ENCODE data around the gene STAG3. TPM values are rescaled to one million over a fixed set of nuclear protein-coding genes. Genes with fewer than 3 reads are reported as not detected.
A peak's percentile ranks its signal among the peaks of the same experiment; 100 is the strongest.

Gene STAG3
- total RNA-seq, 1 experiment from 2014 or later = 3.1 TPM

- Mint-ChIP-seq H3K36me3 (ENCODE audit: insufficient read depth in 1 of 3, low read depth in 3 of 3) (peaks cover 30 to 39% (median 31%) of the 10 kb centered on the region in 3 experiments; a peak in 6 of 7 replicates), H3K4me3 (peak overlapping the region; percentile 65 to 84), H3K4me1 (peaks cover 50 to 64% of the 10 kb centered on the region in 2 experiments), H3K27ac (peak overlapping the region in 1 of 3 experiments; percentile 36; a peak in 2 of 7 replicates), H3K9me3 (no peaks in the 10 kb centered on the region; a peak in 1 of 5 replicates), H3K27me3 (ENCODE audit: low read depth) (peaks cover 23% of the 10 kb centered on the region)
- Histone ChIP-seq H3K4me2 (ENCODE audit: insufficient read depth, insufficient read length, low read length) (peak overlapping the region; percentile 25), H3K18ac (ENCODE audit: insufficient read length, low read depth, low read length) (no peak overlapping the region), H2BK15ac (ENCODE audit: low read depth, low read length) (no peak overlapping the region), H3K79me1 (ENCODE audit: insufficient read depth, low read depth, low read length, poor library complexity, severe bottlenecking) (no peaks in the 10 kb centered on the region), H4K20me1 (ENCODE audit: control insufficient read depth, insufficient read depth, insufficient read length) (no peaks in the 10 kb centered on the region), H2BK12ac (ENCODE audit: insufficient read length, low read depth, low read length) (no peak overlapping the region), H3K4me1 (ENCODE audit: insufficient read depth, low read length) (peaks cover 10% of the 10 kb centered on the region), H3K9me3 (ENCODE audit: control insufficient read depth, low read depth, low read length) (no peaks in the 10 kb centered on the region), H3K23ac (ENCODE audit: insufficient read length, low read depth, low read length) (no peak overlapping the region), H2BK5ac (ENCODE audit: insufficient read length, low read length) (no peak overlapping the region), H3K79me2 (ENCODE audit: insufficient read depth, low read length) (no peaks in the 10 kb centered on the region; the same call in 1 of the 2 replicates), H2BK120ac (ENCODE audit: low read depth, low read length, poor library complexity, severe bottlenecking) (no peak overlapping the region), H3K23me2 (ENCODE audit: insufficient read length, low read depth, low read length, poor library complexity, severe bottlenecking) (peaks cover 17% of the 10 kb centered on the region), H4K5ac (ENCODE audit: insufficient read length, low read depth, low read length) (no peak overlapping the region), H3K56ac (ENCODE audit: insufficient read length, low read depth, low read length) (no peak overlapping the region), H4K8ac (replicated peaks; ENCODE audit: insufficient read length, low read depth, low read length) (no peak overlapping the region), H3K14ac (ENCODE audit: insufficient read depth, low read length) (no peak overlapping the region), H3K9ac (ENCODE audit: extremely low read depth, insufficient read length, low read length) (no peak overlapping the region), H3K27ac (ENCODE audit: insufficient read length, low read depth, low read length) (no peak overlapping the region), H4K91ac (ENCODE audit: insufficient read length, low read depth, low read length) (no peak overlapping the region), H2AK5ac (ENCODE audit: insufficient read length, low read length) (no peak overlapping the region), H3T11ph (ENCODE audit: low read length) (no peak overlapping the region), H3K27me3 (ENCODE audit: insufficient read depth, low read length) (no peaks in the 10 kb centered on the region), H2AFZ (ENCODE audit: low read length) (no peak overlapping the region), H3K4ac (ENCODE audit: low read depth, low read length) (no peak overlapping the region), H2BK20ac (ENCODE audit: low read depth, low read length, poor library complexity, severe bottlenecking) (no peak overlapping the region)
- no peak for DNase-seq
- WGBS (ENCODE audit: extremely low coverage, insufficient read length, low lambda C conversion rate) = no CpG with 5 or more reads among the region's 22 CpGs
- TF ChIP-seq CTCF (conservative IDR thresholded peaks at IDR 0.05) = no peak
Observed at GRCh38 chr7:100171840-100172239, 5.9 kb upstream of the STAG3 start.

All from H9 (cell line).